GM10248 (cell line): ENCODE data around the gene SH3BP4.

ENCODE experiments used
- CTCF ChIA-PET: fragments of 300-600 bp; sonication (Branson Sonifier 250); formaldehyde crosslinking; extraction: SDS; loops from one replicate; lab custom pipeline; 2021; ENCODE audit warnings: antibody characterized with exemption; lab: Yijun Ruan, JAX
- POLR2A ChIA-PET: fragments of 350-650 bp; sonication (Branson Sonifier 250); formaldehyde crosslinking; extraction: SDS; loops from one replicate; lab custom pipeline; 2020; ENCODE audit warnings: antibody characterized with exemption; lab: Yijun Ruan, JAX
- DNase-seq: peaks from one replicate; pipeline ENCODE4 v3.0.0; 2012; ENCODE audit errors: extremely low spot score
- CTCF ChIP-seq: IDR thresholded peaks from 2 replicates; pipeline ENCODE4 v1.5.1; 2012; ENCODE audit warnings: mild to moderate bottlenecking, low read depth; ENCODE audit errors: extremely low read depth, missing control alignments, control extremely low read depth

The SH3BP4 gene, protein sequence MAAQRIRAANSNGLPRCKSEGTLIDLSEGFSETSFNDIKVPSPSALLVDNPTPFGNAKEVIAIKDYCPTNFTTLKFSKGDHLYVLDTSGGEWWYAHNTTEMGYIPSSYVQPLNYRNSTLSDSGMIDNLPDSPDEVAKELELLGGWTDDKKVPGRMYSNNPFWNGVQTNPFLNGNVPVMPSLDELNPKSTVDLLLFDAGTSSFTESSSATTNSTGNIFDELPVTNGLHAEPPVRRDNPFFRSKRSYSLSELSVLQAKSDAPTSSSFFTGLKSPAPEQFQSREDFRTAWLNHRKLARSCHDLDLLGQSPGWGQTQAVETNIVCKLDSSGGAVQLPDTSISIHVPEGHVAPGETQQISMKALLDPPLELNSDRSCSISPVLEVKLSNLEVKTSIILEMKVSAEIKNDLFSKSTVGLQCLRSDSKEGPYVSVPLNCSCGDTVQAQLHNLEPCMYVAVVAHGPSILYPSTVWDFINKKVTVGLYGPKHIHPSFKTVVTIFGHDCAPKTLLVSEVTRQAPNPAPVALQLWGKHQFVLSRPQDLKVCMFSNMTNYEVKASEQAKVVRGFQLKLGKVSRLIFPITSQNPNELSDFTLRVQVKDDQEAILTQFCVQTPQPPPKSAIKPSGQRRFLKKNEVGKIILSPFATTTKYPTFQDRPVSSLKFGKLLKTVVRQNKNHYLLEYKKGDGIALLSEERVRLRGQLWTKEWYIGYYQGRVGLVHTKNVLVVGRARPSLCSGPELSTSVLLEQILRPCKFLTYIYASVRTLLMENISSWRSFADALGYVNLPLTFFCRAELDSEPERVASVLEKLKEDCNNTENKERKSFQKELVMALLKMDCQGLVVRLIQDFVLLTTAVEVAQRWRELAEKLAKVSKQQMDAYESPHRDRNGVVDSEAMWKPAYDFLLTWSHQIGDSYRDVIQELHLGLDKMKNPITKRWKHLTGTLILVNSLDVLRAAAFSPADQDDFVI

GRCh38 chr2:234951664-234952269 is at the start of gene SH3BP4:
SH3BP4 (plus strand) TSS chr2:234952017; CDS start chr2:235035003, 82,986 bp downstream.
- ChIA-PET CTCF (no interaction called here), POLR2A (no interaction called here)
- no peak for TF ChIP-seq CTCF
- no peak for DNase-seq

DNA sequence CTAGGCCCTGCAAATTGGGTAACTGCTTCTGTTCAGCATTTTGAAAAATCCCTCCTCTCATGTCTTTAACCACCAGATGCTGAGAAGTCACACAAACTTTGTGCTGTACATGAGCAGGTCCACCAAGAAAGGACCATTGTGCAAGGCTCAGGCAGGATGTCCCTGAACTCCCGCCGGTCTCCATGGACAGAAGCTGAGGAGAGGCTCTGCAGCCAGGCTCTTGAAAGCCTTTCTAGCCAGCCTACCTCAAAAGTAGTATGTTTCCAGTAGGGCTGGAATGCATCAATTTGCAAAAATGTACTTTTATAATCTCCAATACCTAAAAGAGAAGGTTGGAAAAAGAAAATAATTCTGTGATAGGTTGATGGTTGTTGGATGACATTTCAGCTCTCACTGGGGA is 47.0 kb upstream of the SH3BP4 start:
- TF ChIP-seq CTCF = no peak
- CTCF ChIA-PET = no interaction called here

DNA sequence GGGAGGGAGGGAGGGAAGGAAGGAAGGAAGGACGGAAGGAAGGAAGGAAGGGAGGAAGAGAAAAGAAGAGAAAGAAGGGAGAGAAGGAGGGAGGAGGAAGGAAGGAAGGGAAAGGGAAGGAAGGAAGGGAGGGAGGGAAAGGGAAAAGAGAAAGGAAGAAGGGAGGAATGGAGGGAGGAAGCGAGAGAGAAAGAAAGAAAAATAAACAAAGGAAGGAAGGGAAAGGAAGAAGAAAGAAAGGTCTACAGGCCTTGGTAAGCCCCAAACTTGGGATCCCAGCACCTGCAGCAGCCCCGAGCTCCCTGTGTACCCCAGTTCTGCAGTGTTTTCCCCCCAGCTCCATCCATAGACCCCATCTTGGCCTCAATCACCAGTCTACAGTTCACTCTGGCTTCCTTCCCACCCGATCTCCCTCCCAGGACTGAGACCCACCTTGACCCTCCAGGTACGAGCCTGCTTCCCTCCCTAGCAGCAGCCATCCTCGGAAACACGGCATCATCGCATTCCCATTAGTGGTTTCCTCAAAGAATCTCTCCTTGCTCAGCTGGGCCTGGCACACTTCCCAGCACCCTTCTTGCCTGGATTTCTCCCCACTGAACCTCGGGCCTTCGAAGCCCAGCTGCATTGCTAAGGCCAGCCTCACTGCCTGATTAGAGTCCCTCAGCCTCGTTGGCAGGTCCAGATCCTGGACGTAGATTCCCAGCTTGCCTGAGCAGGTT is 46.1 kb upstream of the SH3BP4 start:
- ChIA-PET POLR2A (no interaction called here), CTCF (no interaction called here)
- no peak for DNase-seq
- no peak for TF ChIP-seq CTCF

More for the DNA sequence above, 47.0 kb upstream of the SH3BP4 start:
- DNase-seq = no peak
- POLR2A ChIA-PET = no interaction called here

DNA sequence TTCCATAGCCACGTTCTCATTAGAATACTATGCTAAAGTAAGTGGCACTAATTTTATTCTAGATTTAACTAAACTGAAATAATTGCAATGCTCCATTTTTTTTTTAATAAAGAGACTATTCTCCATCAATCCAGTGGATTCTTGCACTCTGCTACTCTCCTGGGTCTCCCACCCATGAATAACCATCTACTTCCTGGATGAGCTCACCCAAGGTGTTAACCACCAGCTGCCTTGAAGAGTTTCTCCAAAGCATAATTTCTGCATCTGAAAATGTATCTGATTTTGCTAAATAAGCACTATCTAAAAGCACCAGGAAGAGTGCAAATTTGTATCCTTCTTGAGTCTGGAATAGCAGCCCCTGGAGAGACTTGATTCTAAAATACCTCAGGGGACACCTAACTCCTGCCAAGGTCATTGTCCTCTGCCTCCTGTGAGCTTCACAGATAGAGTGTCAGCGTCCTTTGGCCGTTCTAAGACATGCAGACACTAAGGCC is 41.6 kb upstream of the SH3BP4 start:
- no peak for TF ChIP-seq CTCF
- no peak for DNase-seq
- ChIA-PET CTCF (no interaction called here), POLR2A (no interaction called here)

DNA sequence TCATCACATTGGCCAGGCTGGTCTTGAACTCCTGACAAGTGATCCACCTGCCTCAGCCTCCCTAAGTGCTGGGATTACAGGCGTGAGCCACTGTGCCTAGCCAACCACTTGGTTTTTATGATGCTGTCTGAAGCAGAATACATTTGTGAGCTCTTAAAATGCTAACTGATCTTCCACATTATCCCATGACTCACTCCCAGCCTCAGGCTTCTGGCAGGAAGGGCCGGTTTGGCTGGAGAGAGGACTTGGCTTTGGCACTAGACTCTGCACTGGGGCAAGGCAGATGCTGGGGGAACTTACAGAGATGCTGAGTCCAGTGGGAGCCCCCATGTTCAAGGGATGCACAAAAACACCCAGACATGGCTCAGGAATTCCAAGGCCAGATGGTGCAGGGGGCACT is 40.5 kb upstream of the SH3BP4 start:
- ChIA-PET POLR2A (no interaction called here), CTCF (no interaction called here)
- TF ChIP-seq CTCF = no peak
- DNase-seq = no peak
